SKM-1 (cell line): ENCODE measurements around the gene MLXIPL.
"Not testable (repeated sequence)": the region's sequence is repeated elsewhere in the genome, so short reads cannot be mapped to it uniquely, and the experiment has no call there.

Experiments
- DNase-seq: peaks from one replicate; lab custom pipeline; 2025; ENCODE audit not compliant: unreplicated experiment; lab: John Stamatoyannopoulos, UW

MLXIPL gene

DNA sequence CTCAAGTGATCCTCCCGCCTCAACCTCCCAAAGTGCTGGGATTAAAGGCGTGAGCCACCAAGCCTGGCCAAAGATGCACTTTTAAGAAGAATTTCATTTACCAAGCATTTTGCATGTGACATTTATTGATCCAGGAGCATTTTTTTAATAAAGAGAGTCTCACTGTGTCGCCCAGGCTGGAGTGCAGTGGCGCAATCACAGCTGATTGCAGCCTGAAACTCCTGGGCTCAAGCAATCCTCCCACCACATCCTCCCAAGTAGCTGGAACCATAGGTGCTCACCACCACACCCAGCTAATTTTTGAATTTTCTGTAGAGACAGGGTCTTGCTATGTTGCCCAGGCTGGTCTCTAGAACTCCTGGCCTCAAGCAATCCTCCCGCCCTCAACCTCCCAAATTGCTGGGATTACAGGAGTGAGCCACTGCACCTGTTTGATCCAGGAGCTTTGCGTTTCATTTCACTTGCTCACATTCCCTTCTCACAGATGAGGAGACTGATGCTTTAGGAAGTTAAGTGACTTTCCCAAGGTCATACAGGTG is 41.6 kb downstream of the MLXIPL start:
- DNase-seq: no peak

DNA sequence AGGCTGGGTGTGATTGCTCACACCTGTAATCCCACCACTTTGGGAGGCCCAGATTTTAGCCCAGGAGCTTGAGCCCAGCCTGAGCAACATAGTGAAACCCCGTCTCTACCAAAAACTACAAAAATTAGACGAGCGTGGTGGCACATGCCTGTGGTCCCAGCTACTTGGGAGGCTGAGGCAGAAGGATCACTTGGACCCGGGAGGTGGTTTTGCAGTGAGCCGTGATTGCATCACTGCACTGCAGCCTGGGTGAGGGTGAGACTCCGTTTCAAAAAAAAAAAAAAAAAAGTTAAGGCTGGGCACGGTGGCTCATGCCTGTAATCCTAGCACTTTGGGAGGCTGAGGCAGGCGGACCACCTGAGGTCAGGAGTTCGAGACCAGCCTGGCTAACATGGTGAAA is 43.3 kb downstream of the MLXIPL start:
- DNase-seq: not testable (repeated sequence)

GRCh38 chr7:73578342-73579128 is 45.8 kb downstream of the MLXIPL start, which contains the start of gene TBL2:
TSS of gene TBL2 (minus strand) at chr7:73578579. CDS start at chr7:73578549, 30 bp downstream.
- DNase-seq: peak; percentile 99

DNA sequence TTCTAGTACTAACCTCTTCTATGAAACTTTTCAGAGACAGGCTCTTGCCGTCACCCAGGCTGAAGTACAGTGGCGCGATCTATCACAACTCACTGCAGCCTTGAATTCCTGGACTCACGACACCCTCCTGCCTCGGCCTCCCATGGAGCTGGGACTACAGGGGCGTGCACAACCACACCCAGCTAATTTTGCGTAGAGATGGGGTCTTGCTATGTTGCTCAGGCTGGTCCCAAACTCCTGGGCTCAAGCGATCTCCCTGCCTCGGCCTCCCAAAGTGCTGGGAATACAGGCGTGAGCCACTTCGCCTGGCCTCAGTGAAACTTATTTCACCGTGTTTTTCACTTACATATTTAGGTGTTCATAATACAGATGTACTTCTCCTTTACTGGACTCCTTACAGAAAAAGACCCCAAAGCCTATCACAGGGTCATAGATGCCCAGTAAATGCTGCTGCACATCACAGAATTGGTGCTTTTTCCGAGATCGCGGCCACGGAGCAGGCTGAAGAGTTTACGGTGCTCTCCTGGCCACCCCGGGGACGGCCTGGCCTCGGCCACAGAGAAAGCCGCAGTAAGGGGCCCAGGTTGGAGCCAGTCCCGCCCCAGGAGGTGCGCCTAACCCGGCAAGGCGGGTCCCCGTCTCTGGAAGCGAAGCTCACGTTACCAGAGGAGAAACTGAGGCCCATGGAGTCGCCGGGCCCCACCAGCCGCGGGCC is 46.5 kb downstream of the MLXIPL start:
- no peak for DNase-seq

DNA sequence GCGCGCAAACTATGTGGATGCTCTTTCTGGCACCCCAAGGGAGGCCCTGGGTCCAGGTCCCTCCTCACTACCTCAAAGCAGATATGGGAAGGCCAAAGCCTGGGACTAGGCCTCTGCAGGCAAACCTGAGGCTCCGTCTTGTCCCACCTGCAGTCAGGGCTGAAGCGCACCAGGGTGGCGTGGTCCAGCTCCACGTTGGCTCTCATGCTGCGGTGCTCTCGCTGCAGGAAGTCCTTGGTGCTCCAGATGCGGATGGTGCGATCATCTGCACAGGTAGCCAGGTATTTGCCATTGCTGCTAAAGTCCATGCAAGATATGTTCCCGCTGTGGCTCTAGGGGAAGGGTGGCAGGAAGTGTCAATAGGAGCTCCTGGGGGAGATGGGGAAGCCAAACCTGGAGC is 50.5 kb downstream of the MLXIPL start:
- no peak for DNase-seq

DNA sequence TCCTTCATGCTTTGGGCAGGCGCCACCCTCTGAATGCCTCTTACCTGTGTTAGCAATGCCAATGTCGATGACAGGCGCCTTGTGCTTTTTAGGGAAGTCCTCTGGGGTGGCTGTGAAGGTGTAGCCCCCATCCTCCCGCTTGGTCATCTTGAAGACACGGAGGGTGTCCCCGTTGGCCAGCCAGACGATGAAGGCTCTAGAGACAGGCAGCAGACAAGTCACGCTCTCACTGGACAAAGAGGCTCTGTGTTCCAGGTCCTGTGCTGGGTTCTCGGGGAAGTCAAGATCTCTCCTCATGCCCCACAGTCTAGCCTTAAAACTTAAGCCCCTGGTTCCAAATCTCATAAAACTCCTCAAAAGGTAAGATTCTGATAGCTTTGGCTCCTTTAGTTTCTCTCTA is 51.0 kb downstream of the MLXIPL start:
- no peak for DNase-seq

- DNase-seq: no peak
Observed at GRCh38 chr7:73572767-73573186, 51.5 kb downstream of the MLXIPL start.

- DNase-seq: no peak
Observed at GRCh38 chr7:73570977-73571376, 53.3 kb downstream of the MLXIPL start.

DNA sequence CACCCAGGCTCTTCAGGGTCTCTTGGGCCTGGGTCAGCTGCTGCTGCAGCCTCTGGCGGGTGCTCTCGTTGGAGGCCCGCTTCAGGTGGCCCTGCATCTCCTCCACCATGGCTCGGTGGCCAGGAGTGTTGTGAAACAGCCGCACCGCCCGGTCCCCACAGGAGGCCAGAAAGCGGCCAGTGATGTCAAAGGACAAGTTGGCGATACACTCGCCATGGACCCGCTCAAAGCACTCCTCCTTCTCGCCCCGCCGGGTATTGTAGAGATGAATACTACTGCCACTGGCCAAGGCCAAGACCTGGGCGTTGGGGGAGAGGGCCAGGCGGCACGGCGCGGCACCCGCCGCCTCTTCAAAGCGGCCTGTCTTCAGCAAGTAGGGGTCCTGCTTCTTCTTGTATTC is 53.8 kb downstream of the MLXIPL start:
- DNase-seq: no peak

DNA sequence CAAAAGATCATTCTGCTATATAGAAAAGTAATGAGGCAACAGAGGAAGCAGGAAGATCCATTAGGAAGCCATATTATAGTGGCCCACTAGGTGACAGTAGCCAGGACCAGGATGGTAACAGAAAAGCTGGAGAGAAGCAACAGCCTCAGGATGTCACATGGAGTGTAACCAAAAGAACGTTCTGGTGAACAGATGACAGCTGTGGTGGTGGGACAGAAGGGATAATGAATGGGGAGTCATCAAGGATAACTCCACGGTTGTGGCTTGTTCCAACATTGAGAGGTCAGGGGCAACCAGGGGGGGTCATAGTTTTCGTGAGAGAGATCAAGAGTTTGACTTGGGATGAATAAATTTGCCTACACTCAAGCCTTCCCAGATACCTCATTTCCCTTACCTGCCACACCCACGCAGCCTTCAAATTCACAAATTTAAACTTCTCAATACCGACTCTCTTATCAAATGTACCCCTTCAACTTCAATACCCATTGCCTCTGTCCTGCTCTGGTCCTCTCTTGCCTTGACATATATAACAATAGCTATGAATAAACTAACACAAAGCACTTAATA is 55.2 kb downstream of the MLXIPL start:
- DNase-seq: no peak

- no peak for DNase-seq
Observed at GRCh38 chr7:73567846-73568685, 56.3 kb downstream of the MLXIPL start.

DNA sequence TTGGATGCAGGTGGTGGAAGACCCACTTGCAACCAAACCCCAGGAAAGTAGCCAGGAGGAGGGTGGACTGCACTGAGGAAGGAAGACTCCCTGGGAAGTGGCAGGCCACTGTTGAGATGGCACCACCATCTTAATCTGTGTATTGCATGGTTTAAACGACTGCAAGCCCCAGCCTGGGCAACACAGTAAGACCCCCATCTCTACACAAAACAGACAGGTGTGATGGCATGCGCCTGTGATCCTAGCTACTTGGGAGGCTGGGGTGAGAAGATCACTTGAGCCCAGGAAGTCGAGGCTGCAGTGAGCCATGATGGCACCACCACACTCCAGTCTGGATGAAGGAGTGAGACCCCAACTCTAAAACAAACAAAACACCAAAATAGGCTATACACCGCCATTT is 57.2 kb downstream of the MLXIPL start:
- DNase-seq: no peak

GRCh38 chr7:73566431-73566830 is 57.9 kb downstream of the MLXIPL start:
- DNase-seq: not testable (repeated sequence)

DNA sequence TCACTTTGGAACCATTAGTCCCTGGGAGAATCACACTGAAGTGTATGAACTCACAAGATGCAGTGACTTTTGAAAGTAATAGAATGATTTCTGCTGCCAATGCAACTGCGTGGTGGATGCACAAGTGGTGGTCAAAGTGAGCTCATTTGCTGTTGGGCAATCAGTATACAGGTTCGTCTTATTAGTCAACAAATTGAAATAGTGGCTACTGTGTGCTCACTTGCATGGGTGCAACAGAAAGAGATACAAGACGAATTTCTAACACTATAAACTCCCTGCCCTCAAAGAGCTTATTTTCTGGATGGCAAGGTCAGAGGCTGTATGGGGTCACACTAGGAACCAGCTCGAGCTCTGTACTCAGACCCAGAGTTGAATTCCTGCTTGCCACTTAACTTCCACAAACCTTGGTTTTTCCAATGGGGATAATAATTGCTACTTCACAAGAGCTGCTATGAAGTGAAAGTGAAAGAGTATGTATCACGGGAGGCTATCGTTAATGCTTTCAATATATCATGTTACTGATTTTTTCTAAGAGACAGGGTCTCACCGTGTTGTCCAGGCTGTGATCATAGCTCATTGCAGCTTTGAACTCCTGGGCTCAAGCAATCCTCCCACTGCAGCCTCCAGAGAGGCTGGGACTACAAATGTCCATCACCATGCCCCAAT is 58.5 kb downstream of the MLXIPL start:
- DNase-seq: no peak

GRCh38 chr7:73560109-73560835 is 64.0 kb downstream of the MLXIPL start:
- no peak for DNase-seq

- peak; percentile 44 for DNase-seq
Observed at GRCh38 chr7:73557397-73558257, 66.7 kb downstream of the MLXIPL start, which contains the start of gene BCL7B. TSS of gene BCL7B (minus strand) at chr7:73557690. CDS start at chr7:73557578, 112 bp downstream.

DNA sequence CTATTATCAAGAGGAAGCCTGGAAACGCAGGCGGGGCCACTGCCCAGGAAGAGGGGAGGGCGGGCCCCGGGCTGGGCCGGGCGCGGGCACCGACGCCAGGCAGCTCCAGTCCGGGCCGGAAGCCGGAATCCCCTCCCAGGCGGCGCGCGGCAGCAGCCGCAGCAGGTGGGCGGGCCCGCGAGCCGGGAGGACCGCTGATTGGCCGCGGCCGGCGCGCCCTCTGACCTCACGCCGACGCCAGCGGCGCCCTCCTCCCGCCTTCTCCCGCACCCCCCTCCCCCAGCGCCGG is 67.3 kb downstream of the MLXIPL start:
- DNase-seq: peak; percentile 84

DNA sequence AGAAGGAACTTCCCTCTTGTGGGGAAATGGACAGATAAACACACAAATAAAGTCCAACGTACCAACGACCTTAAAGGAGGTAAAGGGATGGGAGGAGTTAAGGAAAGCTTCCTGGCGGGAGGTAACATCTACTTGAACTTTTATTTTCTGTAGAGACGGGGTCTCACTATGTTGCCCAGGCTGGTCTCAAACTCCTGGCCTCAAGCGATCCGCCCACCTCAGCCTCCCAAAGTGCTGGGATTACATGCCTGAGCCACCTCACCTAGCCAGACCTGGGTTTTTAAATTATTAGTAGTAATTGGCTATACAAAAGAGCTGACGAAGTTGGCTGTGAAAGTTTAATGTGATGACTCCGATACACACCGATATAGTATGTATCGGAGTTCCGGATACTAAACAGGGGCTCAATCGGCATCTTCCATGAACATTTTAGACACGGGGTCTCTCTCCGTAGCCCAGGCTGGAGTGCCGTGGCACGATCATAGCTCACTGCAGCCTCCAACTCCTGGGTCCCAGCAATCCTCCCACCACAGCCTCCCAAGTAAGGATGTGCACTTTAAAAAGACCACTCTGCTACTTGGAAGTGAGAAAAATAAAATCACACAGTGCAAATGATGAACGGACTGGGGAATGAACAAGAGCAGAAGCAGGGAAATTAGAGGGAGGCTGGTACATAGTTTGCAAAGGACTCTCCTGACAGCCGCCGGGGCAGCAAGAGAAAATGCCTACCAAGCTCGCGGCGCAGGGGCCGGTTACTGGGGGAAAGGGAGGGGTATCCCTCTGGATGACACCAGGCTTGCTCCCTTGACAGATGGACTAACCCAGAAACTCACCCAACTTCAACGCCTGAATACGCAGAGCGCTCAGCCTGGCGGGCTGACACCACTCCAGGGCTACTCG is 67.9 kb downstream of the MLXIPL start:
- no peak for DNase-seq
